HG03520 (cell line): ENCODE measurements around the gene ITGB5.

Source experiments
- ATAC-seq: cut with Tn5 transposase; IDR thresholded peaks from one replicate; pipeline ENCODE4 v1.9.1; 2021; ENCODE audit warnings: mild to moderate bottlenecking, moderate library complexity; ENCODE audit not compliant: unreplicated experiment

ITGB5 gene

GRCh38 chr3:124867511-124867910 lies 19.7 kb downstream of the ITGB5 start:
- ATAC-seq: no peak

GRCh38 chr3:124862006-124862405 lies 25.2 kb downstream of the ITGB5 start:
- ATAC-seq: no peak

GRCh38 chr3:124861041-124861440 lies 26.1 kb downstream of the ITGB5 start:
- ATAC-seq: no peak

GRCh38 chr3:124860599-124860998 lies 26.6 kb downstream of the ITGB5 start:
- ATAC-seq: no peak

GRCh38 chr3:124859025-124859424 lies 28.1 kb downstream of the ITGB5 start:
- ATAC-seq: no peak

- ATAC-seq: no peak
Observed at GRCh38 chr3:124858275-124858674, 28.9 kb downstream of the ITGB5 start.

- ATAC-seq: no peak
Observed at GRCh38 chr3:124856677-124857076, 30.5 kb downstream of the ITGB5 start.

- ATAC-seq: no peak
Observed at GRCh38 chr3:124854009-124854408, 33.2 kb downstream of the ITGB5 start.

- no peak for ATAC-seq
Observed at GRCh38 chr3:124853446-124853845, 33.7 kb downstream of the ITGB5 start.

- ATAC-seq: no peak
Observed at GRCh38 chr3:124851905-124852304, 35.3 kb downstream of the ITGB5 start.

- no peak for ATAC-seq
Observed at GRCh38 chr3:124851136-124851535, 36.0 kb downstream of the ITGB5 start.

- no peak for ATAC-seq
Observed at GRCh38 chr3:124850633-124851032, 36.5 kb downstream of the ITGB5 start.

- no peak for ATAC-seq
Observed at GRCh38 chr3:124850212-124850611, 37.0 kb downstream of the ITGB5 start.

GRCh38 chr3:124848300-124848699 lies 38.9 kb downstream of the ITGB5 start:
- no peak for ATAC-seq

- ATAC-seq: no peak
Observed at GRCh38 chr3:124847863-124848262, 39.3 kb downstream of the ITGB5 start.

- no peak for ATAC-seq
Observed at GRCh38 chr3:124847051-124847450, 40.1 kb downstream of the ITGB5 start.

GRCh38 chr3:124846189-124846588 lies 41.0 kb downstream of the ITGB5 start:
- ATAC-seq: no peak

GRCh38 chr3:124845406-124845805 lies 41.8 kb downstream of the ITGB5 start:
- no peak for ATAC-seq

GRCh38 chr3:124843506-124844177 lies 43.5 kb downstream of the ITGB5 start:
- no peak for ATAC-seq

- no peak for ATAC-seq
Observed at GRCh38 chr3:124843047-124843446, 44.1 kb downstream of the ITGB5 start.

- no peak for ATAC-seq
Observed at GRCh38 chr3:124841517-124841916, 45.6 kb downstream of the ITGB5 start.

GRCh38 chr3:124840331-124840730 lies 46.8 kb downstream of the ITGB5 start:
- ATAC-seq: no peak

- ATAC-seq: no peak
Observed at GRCh38 chr3:124839896-124840295, 47.3 kb downstream of the ITGB5 start.
